ENCODE measurements around the gene CNTN4. TPM values are rescaled to one million over a fixed set of nuclear protein-coding genes. Genes with fewer than 3 reads are reported as not detected.

Gene CNTN4
- total RNA-seq, 1 donor from 2014 or later: 0.12 TPM

DNA sequence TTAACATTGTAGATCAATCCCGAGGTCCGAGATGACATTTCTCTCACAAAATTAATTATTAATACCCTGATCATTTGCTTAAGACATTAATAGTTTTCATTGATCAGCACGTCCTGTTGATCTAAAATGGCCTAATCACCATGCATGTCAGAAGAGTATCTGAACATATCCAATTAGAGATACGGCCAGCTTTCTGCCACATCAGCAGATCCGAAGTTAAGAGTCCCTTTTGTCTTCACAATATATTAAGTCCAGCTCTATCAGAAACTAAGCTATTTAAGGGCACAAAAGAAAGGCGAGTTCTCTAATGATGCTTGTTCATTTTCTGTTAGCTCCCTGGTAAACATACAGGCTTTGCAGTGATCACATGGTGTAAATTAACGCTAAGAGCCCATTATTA, 470.3 kb downstream of the CNTN4 start:
- no peak for DNase-seq (ENCODE audit: extremely low read depth, low read depth, low spot score)

DNA sequence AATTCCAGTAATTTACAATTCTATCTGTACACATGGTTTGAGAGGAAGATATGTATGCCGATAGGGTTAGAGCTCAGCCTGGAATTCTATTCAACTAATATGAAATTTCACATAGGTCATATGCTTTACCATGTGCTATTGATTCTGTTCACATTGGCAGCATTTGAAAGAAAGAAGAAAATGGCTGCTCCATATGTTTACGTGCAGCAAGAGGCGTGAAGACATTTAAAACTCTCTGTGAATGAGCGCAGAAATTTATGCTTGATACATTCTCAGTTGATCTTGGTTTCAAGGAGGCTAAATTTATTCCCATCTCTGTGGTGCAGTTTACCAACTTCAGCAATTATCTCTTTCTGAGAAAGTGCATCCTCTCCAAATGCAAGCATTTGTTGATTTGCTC, 478.9 kb downstream of the CNTN4 start:
- DNase-seq (ENCODE audit: extremely low read depth, low read depth, low spot score): no peak

DNA sequence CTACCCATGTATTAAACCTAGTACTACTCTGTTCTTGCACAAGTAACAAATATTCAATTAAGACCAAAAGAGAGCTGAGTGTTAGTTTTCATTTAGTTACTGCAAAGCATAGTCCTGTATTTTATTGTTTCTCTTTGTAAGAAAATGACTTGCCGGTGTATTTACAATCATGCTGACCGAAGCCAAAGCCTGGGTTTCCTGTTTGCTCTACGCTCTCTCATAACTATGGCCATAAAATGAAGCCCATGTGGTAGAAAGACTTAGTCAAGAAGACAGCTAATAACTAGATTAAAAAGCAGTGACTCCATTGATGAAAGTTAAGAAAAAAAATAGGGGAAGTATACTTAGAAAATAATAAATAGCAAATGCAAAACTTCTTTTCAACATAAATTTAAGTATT, 479.9 kb downstream of the CNTN4 start:
- DNase-seq (ENCODE audit: extremely low read depth, low read depth, low spot score): no peak

DNA sequence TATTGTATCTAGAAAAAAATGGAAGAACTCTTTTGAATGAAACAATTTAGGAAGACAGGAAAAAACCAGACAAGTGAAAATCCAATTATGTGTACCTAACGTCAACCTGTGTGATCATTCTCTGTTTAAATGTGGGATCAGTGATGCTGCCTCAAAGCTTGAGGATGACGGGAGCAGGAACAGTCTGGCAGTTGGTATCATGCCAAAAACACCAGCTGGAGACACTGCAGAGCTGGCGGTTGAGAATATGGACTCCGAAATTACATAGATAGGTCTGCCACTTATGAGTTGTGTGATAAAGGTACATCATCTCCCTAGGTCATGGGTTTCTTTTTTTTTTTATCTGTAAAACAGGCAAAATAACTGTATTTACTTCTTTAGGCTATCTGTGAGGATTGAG, 480.5 kb downstream of the CNTN4 start:
- DNase-seq (ENCODE audit: extremely low read depth, low read depth, low spot score): no peak

DNA sequence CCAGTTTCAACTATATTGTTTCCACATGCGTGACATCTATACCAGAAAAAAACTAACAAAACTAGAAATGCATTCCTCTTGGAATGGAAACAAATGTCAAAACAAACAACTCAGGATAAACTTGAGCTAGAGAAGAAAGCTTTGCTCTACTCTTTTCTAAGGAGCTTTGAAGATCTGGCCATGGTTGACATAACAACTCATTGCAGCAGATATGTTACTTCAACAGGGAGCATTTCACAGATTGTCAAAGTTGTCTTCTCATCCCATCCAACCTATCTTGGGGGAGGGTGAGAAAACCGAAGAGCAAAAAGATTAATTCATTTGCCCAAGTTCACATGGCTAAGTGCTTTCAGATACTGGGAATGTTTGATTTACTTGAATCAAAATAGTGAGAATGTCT, 484.4 kb downstream of the CNTN4 start:
- no peak for DNase-seq (ENCODE audit: extremely low read depth, low read depth, low spot score)

DNA sequence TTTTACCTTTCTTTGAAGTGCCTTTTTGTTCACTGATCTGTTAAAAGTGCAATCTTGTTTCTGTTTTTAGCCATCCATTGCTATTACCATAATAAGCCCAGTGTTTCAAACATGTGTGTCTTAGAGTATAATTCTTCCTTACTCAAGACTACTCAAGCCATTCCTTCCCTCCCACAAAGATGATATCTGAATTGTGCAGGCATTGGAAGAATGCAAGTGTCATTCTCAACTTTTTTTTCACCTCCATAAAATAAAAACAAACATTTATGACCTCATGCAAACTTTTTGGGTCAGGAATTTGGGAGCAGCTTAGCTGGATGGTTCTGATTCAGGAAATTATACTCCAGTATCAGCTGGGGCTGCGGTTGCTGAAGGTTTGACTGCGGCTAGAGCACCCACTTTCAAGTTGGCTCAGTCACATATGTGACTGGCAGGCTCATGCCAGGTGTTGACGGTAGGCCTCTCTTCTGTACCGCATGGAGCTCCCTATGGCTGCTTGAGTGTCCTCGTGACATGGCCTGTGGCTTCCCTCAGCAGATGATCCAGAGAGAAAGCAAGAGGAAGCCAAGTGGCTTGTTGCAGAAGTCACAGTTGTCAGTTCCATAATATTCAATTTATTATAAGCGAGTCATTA, 490.8 kb downstream of the CNTN4 start:
- DNase-seq (ENCODE audit: extremely low read depth, low read depth, low spot score): no peak

DNA sequence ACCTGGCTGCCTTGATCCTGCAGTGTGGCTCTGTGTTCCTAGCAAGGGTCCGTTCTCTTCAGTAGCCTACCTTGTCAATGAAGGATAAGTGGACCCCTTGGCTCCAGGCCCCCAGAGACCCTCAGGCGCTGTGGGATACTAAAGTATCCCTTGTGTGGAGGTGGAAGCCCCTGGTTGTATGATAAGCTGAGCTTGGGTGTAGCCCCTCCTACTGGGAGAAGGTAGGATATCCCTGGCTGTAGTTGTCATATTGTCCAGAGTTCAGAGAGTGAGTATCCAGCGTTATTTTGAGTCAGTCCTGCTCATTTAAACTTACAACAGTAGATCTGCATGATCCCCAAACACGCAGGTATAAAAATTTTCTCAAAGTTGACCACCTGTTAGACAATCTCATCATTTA, 496.8 kb downstream of the CNTN4 start:
- DNase-seq (ENCODE audit: extremely low read depth, low read depth, low spot score): no peak

DNA sequence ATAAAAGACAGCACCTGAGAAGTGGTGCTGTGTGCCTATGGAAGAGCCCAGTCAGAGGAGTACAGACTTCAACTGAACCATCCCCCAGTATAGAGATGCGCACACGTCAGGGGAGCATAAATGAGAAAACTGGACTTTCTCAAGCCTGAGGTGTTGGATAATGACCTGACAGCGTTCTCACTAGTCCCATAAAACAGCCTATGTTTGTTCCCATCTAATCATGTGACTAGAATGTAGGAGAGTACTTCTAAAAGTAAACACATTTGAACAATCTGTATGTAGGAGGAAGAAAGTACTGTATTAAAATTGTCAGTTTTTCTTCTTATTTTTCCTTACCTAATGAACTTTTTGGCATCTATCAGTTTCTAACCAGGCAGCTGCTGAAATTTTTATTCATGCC, 498.9 kb downstream of the CNTN4 start:
- no peak for DNase-seq (ENCODE audit: extremely low read depth, low read depth, low spot score)

DNA sequence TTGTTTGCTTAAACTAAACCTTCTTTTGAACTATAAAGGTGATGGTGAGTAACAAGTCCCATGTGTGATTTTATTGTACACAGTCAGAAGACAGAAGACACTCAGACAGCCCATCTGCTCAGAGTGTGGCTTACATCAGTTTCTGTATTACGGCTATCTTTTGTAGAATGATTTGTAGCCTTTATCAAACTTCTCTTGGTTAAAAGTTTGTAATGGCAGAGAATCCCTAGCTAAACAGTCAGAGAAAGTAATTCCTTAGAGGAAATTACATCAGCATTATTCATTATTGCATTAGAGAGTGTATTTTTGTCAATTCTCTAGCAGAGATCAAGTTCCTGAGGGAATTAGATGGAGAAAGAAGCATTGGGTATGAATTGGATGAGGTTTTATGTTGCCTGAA, 500.8 kb downstream of the CNTN4 start:
- no peak for DNase-seq (ENCODE audit: extremely low read depth, low read depth, low spot score)

DNA sequence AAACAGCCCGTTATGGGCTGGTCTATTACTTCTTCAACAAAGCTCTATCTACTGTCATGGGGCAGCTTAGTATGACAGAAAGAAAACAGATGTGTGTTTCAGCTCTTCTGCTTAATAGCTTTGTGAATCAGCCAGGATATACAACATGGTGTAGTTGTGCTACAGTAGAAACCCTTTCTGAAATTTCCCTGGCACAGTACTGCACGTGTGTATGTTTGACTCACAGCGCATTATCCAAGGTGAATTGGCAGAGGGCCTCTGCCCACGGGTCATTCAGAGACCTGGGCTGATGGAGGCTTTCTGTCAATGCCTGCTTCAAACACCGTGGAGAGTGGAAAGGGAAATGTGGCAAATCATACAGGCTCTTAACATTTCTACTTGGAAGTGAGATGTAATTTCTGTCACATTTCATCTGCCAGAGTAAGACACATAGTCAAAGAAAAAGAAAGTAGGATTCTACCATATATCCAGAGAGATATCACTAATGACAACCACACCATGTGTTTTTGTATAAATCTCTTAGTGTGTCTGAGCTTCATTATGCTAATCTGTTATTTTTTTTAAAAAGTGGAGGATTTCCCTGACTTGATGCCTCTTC, 505.1 kb downstream of the CNTN4 start:
- no peak for DNase-seq (ENCODE audit: extremely low read depth, low read depth, low spot score)

DNA sequence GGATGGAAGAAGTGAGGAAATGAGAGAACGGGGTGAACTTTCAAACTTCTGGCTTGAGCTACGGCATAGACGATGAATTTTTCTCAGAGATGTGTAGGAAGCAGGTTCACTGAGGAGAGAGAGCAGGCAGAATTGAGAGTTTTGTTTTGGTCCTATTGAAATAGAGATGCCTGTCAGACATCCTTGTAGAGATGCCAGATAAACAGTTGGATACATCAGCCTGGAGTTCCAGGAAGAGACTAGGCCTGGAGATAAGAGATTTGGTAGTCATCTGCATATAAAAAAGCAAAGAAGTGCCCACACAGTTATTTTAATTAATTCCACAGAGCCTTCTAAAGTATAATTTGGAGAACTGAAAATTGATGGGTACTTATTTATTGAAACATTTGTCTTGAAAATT, 515.9 kb downstream of the CNTN4 start:
- DNase-seq (ENCODE audit: extremely low read depth, low read depth, low spot score): no peak

DNA sequence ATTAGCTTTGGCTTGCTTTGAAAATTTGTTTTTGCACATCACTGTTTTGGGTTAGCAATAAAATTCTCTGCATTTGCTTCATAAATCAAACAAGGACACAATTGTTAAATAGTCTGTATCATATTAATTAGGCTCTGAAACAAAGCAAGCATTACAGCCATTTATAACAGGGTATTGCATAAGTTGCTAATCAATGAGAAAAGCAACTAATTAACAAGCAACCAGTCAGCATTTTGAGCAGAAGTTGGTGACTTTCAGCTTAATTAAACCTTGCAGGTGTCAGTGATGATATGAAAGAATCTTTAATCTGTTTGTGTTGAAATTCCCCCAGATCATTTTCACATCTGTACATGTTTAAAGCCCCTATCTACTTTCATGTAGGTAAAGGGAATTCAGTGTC, 516.4 kb downstream of the CNTN4 start:
- no peak for DNase-seq (ENCODE audit: extremely low read depth, low read depth, low spot score)

DNA sequence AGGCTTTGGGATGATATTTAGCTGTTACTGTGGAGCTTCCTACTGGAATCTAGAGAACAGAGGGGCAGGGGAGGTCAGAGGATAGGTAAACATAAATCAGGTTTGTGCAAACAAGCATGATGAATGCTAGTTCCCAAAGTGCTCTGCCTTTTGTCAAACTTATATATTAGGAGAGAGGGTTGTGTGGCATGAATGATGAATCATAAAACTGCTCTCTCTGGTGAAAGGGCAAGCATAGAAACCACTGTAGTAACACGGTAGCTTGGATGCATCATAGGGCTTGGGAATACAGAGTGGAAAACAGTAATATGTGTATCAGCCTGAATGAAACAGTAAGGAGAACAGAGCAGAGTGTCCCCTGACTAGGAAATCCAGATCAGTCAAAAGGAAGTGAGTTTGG, 524.8 kb downstream of the CNTN4 start:
- DNase-seq (ENCODE audit: extremely low read depth, low read depth, low spot score): no peak

DNA sequence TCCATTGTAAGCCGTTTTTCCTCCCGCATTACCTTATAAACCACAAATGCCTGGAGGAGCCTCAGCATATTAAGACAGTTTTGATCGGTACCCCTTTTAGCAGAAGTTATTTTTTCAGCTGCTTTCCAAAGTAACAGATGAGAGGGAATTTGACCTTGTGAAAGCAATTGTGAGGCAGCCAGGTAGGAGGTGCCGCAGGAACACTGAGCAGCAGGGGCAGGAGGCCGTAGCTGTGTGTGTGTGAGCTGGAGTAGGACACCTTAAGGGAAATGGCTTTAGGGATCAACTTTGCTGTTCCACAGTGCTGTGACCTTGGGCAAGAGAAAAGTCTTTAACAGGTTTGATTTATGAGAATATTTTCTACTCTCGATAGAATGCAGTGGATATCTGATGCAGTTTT, 529.5 kb downstream of the CNTN4 start:
- DNase-seq (ENCODE audit: extremely low read depth, low read depth, low spot score): no peak

DNA sequence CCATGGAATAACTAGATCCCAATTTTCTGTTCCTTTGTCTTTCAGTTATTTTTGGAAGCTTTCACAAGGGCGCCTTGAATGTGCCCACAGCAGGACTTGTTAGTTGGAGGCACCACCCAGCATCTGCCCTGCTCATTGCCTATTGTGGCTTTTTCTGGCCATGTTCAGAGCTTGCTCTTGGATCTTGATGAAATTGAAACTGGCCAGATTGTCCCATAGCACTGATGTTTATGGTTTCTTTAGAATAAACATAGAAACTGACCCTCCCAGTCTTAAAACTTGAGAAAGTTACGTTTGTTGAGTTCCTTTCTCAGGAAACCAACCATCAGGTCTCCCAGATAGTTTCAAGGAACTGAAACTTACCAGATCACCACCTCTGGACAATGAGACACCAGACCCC, 536.8 kb downstream of the CNTN4 start:
- DNase-seq (ENCODE audit: extremely low read depth, low read depth, low spot score): no peak

DNA sequence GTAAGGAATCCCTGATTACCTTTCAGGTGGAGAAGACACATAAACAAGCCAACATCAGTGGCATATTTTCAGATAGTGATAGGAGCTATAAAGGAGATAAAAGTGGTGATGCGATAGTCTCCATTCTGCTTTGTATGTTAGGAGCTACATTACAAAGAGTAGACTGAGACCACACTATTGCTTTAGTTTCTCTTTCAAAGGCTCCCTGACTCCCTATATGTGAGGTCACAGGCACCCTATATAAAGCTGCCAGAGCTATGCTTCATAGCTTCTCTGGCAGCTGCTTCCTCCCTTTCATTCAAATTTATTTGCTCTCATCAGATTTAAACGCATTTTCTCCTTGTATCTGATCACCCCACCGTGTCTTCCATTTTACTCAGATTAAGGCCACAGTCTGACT, 544.9 kb downstream of the CNTN4 start:
- DNase-seq (ENCODE audit: extremely low read depth, low read depth, low spot score): no peak

DNA sequence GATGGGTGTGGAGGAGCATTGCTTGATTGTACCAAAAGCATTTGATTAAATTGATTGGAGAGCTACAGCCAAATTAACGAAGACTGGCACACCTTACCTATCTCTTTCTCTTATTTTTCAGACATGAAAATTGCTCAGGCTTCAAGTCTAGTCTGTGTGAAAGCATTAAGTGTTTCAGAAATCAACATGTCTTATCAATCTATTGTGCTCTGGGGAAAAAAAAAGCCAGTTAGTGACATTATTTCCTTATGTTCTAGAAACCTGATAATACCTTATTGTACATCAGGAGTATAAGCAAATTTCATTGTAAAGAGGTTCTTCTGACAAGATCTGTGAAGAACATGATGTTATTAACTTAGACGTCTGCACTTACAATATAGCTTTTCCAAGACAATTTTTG, 546.3 kb downstream of the CNTN4 start:
- DNase-seq (ENCODE audit: extremely low read depth, low read depth, low spot score): no peak

DNA sequence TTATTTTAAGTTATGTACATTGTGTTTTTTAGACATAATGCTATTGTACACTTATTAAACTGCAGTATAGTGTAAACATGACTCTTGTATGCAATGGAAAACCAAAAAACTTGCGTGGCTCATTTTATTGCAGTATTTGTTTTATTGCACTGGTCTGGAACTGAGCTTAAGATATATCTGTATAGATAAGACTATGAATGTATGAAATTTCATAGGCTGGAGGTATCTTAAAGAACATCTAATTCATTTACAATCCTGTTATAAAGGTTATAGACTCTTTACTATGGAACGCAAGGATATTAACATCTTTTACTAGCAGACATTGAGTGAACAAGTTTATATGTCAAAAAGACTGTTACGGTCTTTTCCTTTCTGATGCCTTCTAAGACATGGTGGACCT, 552.1 kb downstream of the CNTN4 start:
- no peak for DNase-seq (ENCODE audit: extremely low read depth, low read depth, low spot score)

DNA sequence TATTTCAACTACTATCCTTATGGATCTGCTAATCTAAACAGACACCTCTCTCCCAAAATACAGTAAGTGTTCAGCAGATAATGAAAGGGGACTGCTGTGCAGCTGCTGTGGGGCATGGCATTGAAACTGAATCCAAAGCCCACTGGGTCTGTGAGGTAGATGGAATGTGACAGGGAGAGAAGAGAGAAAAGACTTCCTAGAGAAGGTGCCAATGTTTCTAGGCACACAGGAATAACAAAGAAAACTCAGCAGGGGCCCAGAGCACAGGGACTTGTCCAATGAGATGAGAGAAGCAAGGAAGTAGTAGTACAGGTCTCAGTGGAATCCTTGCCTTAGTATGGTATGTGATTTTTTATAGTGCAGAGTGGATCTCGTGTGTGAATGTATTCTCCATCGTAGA, 553.7 kb downstream of the CNTN4 start:
- no peak for DNase-seq (ENCODE audit: extremely low read depth, low read depth, low spot score)

DNA sequence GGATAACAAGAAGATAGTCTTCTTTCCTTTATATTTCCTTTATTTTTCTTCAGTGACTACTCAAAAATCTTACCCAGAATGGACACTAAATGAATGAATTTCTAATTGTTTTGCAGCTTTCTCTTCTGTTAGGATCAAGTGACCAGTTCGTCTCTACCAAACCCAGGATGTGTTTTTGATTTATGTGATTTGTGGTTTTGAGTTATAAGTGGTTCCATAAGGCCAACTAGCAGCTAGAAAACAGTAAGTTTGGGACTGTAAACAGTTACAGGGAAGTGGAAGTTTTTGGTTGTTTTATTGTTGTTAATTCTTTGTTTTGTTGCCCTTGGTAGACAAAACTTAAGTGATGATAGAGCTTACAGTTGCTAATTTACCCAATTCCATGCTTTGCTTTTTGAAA, 555.0 kb downstream of the CNTN4 start:
- no peak for DNase-seq (ENCODE audit: extremely low read depth, low read depth, low spot score)

DNA sequence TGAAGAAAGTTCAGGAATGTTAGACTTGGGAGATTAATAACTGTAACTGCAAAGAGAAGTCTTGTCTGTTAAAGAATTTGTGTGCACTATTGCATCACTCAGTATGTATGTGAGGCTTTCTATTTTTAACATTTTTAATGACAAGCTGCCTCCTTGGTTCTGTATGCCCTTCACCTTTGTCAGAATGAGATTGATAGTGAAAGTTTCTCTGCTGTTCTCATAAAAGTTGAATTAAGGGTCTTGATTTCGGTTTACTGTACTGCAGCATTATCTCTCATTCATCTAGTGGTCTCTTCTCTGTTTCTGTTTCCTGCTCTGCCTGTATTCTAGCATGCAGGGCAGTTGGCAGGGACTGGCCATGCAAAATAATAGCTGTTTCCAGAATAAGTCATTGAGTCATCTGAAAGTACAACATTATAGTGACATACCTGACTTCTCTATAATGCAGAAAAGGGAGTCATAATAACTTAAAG, 556.6 kb downstream of the CNTN4 start:
- no peak for DNase-seq (ENCODE audit: extremely low read depth, low read depth, low spot score)

DNA sequence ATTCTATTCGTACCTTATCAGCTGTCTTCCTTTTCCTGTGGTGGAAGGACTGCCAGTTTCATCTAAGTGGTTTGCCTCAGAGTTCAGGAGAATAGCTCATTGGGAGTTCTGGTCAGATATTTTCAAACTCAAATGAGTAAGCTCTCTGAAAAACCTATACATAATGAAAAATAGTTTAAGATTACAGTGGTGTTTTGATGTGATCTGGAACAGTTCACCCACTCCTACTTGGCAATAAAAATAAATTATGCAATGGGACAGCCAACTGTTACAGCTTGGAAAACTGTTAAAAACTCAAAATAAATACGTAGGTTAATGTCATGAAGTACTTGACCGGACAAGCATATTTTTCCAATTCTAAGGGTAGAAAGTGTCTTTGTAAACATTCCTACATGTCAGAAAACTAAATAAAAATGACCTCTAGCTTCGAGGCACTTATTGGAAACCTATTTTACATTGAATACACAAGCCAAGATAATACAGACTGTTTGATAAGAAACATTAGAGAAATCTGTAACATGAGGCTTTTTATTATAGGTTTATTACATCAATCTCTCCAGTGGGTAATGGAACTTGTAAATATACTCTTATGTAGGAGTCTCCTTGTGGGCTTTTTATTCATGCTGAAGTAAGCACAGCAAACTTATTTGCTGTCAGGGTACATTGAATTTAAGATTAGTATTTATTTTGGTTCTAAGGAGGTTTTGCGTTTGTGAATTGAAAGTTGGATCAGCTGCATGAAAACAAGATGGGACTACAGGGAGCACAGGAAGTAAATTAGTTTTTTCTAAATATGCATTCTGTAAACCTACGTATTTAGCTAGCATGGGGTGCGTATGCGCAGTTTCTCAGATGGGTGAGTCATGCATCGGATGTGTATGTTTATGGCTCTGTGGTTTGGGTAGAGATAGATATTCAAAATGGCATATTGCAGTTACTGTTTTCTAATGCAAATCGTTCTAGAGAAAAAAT, 558.4 kb downstream of the CNTN4 start:
- no peak for DNase-seq (ENCODE audit: extremely low read depth, low read depth, low spot score)

All from glomerular endothelial cell (primary cell).